Measurements from ENCODE around the gene CDYL.
"Not testable (repeated sequence)": the region's sequence is repeated elsewhere in the genome, so short reads cannot be mapped to it uniquely, and the experiment has no call there.

Gene CDYL

DNA sequence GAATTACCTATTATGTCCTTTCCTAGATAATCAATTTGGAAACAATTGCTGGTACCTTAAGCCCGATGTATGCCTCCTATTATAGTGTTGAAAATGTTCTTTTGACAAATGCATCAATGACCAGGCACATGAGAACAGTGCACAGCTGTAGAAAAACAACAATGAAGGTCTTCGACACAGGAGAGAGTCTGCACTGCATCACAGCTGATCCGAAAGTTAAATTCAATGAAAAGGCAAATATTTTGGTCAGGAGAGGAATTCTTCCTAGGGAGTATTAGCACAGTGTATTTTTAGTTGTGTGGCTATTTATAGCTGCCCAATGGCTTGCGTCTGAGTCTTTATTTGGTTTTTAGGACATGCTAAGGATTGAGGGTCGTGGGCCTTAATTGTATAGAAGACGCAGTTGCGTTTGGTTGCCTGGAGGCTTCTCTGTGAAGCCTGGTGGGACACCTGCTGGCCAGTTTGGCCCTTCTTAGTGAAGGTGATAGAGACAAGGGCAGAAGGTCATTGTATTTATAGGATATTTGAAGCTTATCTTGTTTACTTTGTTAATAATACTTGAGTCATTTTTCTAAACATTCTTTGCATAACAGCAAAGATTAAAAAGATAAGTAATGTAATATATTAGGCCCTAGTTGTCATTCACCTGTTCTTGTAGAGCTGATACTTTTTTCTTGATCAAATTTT is 72.3 kb downstream of the CDYL start:
- DNase-seq (ENCODE audit: low spot score) = no peak

- DNase-seq (ENCODE audit: low spot score) = no peak
Observed at GRCh38 chr6:4849226-4850022, 73.2 kb downstream of the CDYL start.

DNA sequence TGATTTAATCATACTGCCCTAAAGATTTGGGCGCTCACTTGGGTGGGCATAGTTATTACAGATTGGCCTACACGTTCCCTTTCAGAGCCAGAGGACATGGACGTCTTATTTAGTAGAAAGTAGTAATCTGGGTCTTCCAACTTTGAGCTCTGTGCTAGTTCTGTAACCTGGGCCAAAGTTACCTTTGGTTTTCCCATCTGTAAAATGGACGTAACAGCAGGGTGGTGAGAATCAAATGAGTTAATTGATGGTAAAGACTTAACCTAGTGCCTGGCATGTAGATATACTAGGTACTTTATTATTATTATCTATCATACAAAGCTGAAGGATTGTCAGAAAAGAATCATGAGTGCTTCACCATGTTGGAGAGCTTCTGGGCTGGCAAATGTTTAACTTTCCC is 74.8 kb downstream of the CDYL start:
- DNase-seq (ENCODE audit: low spot score) = no peak

DNA sequence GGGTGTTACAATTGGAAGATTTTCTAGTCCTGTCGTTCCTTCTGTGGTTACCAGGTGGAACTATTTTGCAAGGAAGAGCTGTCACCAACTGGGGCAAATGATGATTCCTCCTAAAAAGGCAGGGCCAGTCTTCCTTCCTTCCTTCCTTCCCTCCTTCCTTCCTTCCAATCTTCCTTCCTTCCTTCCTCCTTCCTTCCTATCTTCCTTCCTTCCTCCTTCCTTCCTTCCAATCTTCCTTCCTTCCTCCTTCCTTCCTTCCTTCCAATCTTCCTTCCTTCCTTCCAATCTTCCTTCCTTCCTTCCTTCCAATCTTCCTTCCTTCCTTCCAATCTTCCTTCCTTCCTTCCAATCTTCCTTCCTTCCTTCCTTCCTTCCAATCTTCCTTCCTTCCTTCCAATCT is 76.0 kb downstream of the CDYL start:
- DNase-seq (ENCODE audit: low spot score) = not testable (repeated sequence)

GRCh38 chr6:4852938-4853337 is 76.7 kb downstream of the CDYL start:
- DNase-seq (ENCODE audit: low spot score) = no peak

- no peak for DNase-seq (ENCODE audit: low spot score)
Observed at GRCh38 chr6:4853349-4853748, 77.1 kb downstream of the CDYL start.

DNA sequence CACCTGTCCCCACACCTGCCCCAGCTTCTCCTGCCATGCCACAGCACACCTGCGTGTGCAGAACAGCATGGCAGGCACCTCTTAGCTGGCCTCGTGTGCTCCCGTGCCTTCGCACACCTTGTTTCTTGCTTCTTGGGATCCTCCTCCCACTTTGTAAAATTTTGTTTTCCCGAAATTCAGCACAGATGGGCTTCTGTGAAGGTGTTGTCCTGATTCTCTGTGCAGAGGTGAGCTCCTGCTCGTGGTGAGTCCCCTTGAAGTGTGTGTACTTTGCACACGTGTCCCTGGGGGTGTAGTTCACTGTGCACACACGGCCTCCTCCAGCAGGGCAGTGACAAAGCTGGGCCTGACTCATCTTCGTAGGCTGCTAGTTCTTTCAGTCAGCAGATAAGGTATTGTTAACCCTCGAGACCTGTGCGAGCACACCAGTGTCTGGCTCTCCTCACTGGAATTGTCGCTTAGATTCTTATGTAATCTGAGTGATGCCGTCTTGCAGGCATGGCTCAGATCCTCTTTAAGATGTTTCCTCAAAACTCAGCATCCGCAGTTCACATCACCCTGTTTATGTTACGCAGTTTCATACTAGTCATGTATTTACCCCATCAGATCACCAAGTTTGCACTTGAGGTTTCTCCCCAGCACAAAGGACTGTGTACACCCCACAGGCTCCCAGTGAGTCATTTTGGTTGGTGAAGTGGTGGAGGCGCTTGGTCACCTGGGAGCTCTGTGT is 77.7 kb downstream of the CDYL start:
- DNase-seq (ENCODE audit: low spot score) = no peak

- no peak for DNase-seq (ENCODE audit: low spot score)
Observed at GRCh38 chr6:4856785-4857184, 80.6 kb downstream of the CDYL start.

GRCh38 chr6:4858194-4859015 is 82.2 kb downstream of the CDYL start:
- DNase-seq (ENCODE audit: low spot score) = no peak

DNA sequence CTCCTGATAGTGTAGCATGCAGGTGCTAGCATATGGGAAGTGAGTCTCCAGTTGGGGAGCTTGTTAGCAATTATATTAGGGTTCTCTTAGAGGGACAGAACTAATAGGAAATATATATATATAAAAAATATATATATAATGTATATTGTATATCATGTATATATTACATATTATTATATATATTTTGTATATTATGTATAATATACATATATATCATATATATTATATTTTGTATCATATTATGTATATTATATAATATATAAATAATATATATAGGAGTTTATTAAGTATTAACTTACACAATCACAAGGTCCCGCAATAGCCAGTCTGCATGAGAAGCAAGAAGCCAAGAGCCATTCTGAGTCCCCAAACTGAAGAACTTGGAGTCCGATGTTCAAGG is 84.2 kb downstream of the CDYL start:
- DNase-seq (ENCODE audit: low spot score) = no peak

DNA sequence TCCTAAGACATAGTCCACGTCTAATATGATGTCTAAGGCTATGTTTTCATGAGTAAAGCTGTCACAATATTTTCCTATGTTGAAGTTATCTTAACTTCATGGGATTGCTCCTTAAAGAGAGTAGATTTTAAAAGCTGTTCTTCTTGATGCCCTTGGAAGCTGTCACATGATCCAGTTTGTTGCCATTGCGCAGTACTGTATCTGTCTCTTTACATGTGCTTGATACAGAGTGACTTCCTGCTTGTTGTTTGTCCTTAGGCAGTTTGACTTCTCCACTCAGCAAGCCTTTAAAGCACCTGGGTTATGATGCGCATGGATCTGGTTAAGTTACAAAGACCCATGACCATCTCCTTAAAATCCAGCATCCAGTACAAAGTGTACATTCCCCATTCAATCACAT is 85.4 kb downstream of the CDYL start:
- DNase-seq (ENCODE audit: low spot score) = no peak

DNA sequence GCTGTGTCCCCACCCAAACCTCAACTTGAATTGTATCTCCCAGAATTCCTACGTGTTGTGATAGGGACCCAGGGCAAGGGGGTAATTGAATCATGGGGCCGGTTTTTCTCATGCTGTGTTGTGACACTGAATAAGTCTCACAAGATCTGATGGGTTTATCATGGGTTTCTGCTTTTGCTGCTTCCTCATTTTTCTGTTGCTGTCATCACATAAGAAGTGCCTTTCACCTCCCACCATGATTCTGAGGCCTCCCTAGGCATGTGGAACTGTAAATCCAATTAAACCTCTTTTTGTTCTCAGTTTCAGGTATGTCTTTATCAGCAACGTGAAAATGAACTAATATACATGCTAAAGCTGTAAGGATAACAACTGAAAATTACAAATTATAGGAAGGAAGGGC is 88.3 kb downstream of the CDYL start:
- DNase-seq (ENCODE audit: low spot score) = no peak

DNA sequence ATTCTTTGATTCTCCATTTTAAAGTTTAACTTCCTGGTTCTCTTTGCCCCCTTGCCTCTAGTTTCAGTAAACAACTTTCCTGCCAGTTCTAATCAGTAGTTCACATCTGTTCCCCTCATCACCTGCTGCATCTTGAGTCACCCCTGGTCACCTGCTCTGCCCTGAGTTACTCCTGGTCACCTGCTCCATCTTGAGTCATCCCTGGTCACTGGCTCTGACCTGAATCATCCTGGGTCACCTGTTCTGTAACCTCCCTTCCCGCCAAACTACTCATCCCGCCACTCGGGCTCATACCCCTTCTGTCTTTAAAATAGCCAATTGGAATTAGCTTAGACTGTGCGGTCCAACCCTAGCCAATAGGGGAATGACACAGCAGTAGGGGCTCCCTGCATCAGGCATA is 88.8 kb downstream of the CDYL start:
- DNase-seq (ENCODE audit: low spot score) = not testable (repeated sequence)

DNA sequence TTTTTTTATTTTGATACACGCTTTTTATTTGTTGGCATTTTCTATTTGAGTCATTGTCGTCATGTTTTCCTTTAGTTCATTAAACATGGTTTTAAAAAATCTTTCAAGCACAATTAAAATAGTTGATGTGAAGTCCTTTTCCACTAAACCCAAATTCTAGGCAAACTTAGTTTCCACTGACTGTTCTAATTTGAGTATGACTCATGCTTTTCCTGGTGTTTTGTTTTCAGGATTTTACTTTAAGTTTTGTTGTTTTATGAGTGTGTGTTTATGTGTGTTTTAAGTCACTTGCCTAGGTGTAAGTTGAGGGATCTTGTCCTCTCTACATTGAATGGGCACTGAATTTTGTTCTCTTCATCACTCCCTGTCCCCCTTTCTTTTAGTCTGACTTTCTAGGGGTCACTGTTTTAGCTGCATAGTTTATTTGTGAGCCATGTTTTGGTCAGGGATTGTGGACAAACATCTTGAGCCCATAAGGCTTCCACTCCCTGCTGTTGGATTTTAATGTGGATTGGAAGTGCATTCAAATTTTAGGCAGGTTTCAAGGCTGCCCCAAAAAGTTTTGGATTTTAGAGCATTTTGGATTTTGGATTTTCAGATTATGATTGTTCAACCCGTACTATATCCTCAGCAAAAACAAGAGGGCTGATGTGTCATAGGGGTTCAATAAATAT is 94.8 kb downstream of the CDYL start:
- DNase-seq (ENCODE audit: low spot score) = no peak

DNA sequence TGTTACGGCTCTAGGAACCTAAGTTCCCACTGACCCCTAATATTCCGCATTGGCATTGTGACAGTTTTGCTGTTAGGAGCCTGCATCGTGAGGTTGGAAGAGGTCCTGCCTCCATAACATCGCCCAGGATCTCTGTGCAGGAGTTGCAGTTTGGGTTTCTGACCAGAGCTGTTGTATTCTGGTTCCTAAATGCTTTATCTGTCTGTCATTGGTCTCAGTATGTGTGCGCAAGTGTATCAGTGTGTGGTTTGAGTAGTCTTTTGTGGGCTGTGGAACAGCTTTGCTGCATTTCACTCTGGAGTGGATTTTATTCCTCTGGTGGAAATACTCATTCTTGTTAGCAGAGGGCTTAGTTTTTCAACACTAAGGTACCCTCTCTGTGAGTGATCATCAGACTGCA is 95.6 kb downstream of the CDYL start:
- no peak for DNase-seq (ENCODE audit: low spot score)

- no peak for DNase-seq (ENCODE audit: low spot score)
Observed at GRCh38 chr6:4872841-4873240, 96.6 kb downstream of the CDYL start.

DNA sequence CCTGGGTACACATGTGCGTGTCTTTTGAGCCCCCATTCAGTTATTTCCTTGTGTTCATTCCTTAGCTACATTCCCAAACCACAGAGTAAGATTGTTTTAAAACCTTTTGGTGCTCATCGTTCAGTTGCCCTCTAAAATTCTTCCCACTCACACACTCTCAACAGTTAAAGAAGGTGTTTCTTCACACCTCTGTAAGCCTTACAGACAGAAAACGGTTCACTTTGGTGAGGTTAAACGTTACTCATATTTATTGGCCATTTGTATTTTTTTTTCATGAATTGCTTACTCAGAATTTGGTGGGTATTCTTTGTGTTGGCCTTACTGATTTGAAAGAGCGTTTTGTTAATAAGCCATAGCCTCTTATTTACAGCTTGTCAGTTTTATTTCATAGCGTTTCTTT is 97.7 kb downstream of the CDYL start:
- DNase-seq (ENCODE audit: low spot score) = no peak

DNA sequence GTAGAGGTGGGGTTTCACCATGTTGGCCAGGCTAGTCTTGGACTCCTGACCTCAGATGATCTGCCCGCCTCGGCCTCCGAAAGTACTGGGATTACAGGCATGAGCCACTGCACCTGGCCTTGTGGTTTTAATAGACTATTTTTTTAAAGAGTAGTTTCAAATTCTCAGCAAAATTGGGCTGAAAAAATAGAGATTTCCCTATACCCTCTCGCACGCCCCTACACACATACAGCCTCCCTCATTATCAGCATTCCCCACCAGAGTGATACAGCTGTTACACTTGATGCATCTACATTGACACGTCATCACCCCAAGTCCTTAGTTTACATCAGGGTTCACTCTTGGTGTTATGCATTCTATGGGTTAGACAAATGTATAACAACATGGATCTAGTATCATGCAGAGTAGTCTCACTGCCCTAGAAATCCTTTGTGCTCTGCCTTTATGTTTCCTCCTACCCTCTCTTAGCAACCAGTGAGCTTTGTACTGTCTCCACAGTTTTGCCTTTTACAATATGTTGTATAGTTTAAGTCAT is 103.6 kb downstream of the CDYL start:
- DNase-seq (ENCODE audit: low spot score) = no peak

GRCh38 chr6:4880363-4880762 is 104.2 kb downstream of the CDYL start:
- no peak for DNase-seq (ENCODE audit: low spot score)

- no peak for DNase-seq (ENCODE audit: low spot score)
Observed at GRCh38 chr6:4883298-4883697, 107.1 kb downstream of the CDYL start.

DNA sequence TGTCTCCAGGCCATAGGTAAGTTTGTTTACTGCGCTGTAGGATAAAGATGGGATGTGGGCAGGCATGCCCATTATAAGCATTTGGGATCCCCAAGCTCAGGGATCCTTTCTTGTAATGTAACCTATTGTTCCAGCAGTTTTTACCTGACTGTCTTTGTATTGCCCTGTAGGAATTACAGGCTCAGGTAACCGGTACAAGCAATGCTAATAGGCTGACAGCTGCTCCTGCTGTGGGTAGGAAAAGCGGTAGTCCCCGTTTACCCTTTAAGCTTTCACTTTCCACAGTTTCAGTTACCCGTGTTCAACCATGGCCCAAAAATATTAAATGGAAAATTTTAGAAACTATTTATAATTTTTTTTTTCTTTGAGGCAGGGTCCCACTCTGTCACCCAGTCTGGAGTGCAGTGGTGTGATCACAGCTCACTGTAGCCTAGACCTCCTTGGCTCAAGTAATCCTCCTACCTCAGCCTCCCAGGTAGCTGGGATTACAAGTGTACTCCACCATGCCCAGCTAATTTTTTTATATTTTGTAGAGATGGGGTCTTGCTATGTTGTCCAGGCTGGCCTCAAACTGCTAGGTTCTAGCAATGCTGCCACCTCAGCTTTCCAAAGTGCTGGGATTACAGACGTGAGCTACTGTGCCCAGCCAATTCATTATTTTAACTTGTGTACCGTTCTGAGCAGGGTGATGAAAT is 108.6 kb downstream of the CDYL start:
- no peak for DNase-seq (ENCODE audit: low spot score)
